NCI-H526 (cell line): ENCODE measurements around the gene TXNDC5.

ENCODE experiments used
- DNase-seq, 2 experiments: peaks; one replicate each; lab custom pipeline; 2025; lab: John Stamatoyannopoulos, UW

TXNDC5 gene

GRCh38 chr6:7859591-7859990 is 51.0 kb downstream of the TXNDC5 start:
- no peak for DNase-seq

- DNase-seq: no peak
Measured at GRCh38 chr6:7851780-7852179, 58.8 kb downstream of the TXNDC5 start.

GRCh38 chr6:7848229-7848628 is 62.4 kb downstream of the TXNDC5 start:
- no peak for DNase-seq

GRCh38 chr6:7846966-7847818 is 63.4 kb downstream of the TXNDC5 start:
- DNase-seq: no peak

GRCh38 chr6:7841781-7842468 is 68.7 kb downstream of the TXNDC5 start:
- no peak for DNase-seq

- no peak for DNase-seq
Measured at GRCh38 chr6:7836371-7837026, 74.1 kb downstream of the TXNDC5 start.

- DNase-seq: no peak
Measured at GRCh38 chr6:7833751-7834070, 76.9 kb downstream of the TXNDC5 start.

GRCh38 chr6:7832904-7833750 is 77.5 kb downstream of the TXNDC5 start:
- DNase-seq: no peak
